ENCODE measurements around the gene NHS.

- no peak for TF ChIP-seq POLR2A (IDR thresholded peaks at IDR 0.05; ENCODE audit: low read depth)
- TF ChIP-seq CTCF (IDR thresholded peaks at IDR 0.05), result no peak
- TF ChIP-seq EP300 (IDR thresholded peaks at IDR 0.05), result no peak
- no peak for TF ChIP-seq POLR2AphosphoS5 (IDR thresholded peaks at IDR 0.05)
Observed at GRCh38 chrX:17692709-17693346, 317.8 kb downstream of the NHS start.

All from esophagus muscularis mucosa (tissue), 4 donors.